ENCODE data around the gene CROCC.

DNA sequence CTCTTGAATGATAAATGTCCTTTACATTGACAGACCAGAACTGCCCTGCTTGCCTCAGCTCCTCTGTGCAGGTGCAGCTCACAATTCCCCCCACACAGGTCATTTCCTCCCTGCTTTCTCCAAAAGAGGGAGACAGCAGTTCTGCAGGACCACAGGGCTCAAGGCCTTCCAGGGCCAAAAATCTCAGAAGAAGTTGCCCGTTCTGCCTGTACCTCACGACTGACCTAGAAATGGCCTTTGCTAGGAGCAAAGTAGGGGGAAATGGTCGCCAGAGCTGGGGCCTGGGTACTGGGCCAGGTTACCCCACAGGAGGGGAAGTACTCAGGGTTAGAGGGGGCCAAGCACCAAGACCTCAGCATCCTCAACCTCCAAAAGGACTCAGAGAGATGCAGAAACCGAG is 14.9 kb upstream of the CROCC start:
- TF ChIP-seq, protein P1, sequence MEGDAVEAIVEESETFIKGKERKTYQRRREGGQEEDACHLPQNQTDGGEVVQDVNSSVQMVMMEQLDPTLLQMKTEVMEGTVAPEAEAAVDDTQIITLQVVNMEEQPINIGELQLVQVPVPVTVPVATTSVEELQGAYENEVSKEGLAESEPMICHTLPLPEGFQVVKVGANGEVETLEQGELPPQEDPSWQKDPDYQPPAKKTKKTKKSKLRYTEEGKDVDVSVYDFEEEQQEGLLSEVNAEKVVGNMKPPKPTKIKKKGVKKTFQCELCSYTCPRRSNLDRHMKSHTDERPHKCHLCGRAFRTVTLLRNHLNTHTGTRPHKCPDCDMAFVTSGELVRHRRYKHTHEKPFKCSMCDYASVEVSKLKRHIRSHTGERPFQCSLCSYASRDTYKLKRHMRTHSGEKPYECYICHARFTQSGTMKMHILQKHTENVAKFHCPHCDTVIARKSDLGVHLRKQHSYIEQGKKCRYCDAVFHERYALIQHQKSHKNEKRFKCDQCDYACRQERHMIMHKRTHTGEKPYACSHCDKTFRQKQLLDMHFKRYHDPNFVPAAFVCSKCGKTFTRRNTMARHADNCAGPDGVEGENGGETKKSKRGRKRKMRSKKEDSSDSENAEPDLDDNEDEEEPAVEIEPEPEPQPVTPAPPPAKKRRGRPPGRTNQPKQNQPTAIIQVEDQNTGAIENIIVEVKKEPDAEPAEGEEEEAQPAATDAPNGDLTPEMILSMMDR (IDR thresholded peaks at IDR 0.05), result no peak
- TF ChIP-seq POLR2AphosphoS5 (IDR thresholded peaks at IDR 0.05) (no peak), POLR2A (IDR thresholded peaks at IDR 0.05) (no peak)
